ENCODE results near the gene GSTM5.
"Not testable (repeated sequence)": the region's sequence is repeated elsewhere in the genome, so short reads cannot be mapped to it uniquely, and the experiment has no call there.

The GSTM5 gene

GRCh38 chr1:109697066-109697465, 15.0 kb upstream of the GSTM5 start:
- Histone ChIP-seq H2AFZ (ENCODE audit: low read length) (no peak overlapping the region), H3K27me3 (ENCODE audit: insufficient read depth, low read length) (no peaks in the 10 kb centered on the region), H3K4me2 (ENCODE audit: low read length) (no peak overlapping the region), H4K20me1 (ENCODE audit: insufficient read depth, low read length) (no peaks in the 10 kb centered on the region), H3K9me2 (ENCODE audit: low read depth, low read length) (no peaks in the 10 kb centered on the region), H3K36me3 (ENCODE audit: insufficient read depth, low read length) (no peaks in the 10 kb centered on the region), H3K4me1 (ENCODE audit: insufficient read depth, low read length, severe bottlenecking) (no peaks in the 10 kb centered on the region), H3K9me3 (ENCODE audit: low read length) (no peaks in the 10 kb centered on the region), H3F3A (ENCODE audit: insufficient read depth, low read length) (no peaks in the 10 kb centered on the region), H3K4me3 (ENCODE audit: low read depth, low read length, poor library complexity, severe bottlenecking) (no peak overlapping the region), H3K27ac (ENCODE audit: low read depth, low read length, poor library complexity, severe bottlenecking) (no peak overlapping the region), H3K9ac (ENCODE audit: low read length) (no peak overlapping the region), H3K79me2 (ENCODE audit: insufficient read depth, low read length) (no peaks in the 10 kb centered on the region)
- TF ChIP-seq CTCF (IDR thresholded peaks at IDR 0.05; ENCODE audit: low read length) = no peak
- no peak for TF ChIP-seq EZH2 (IDR thresholded peaks at IDR 0.05; ENCODE audit: borderline replicate concordance, low read length)

GRCh38 chr1:109697861-109698260, 14.2 kb upstream of the GSTM5 start:
- H3K4me2 ChIP-seq (ENCODE audit: low read length); H3K9me3 ChIP-seq (ENCODE audit: low read length); H3K79me2 ChIP-seq (ENCODE audit: insufficient read depth, low read length); H3K4me3 ChIP-seq (ENCODE audit: low read depth, low read length, poor library complexity, severe bottlenecking); H3K36me3 ChIP-seq (ENCODE audit: insufficient read depth, low read length); H3F3A ChIP-seq (ENCODE audit: insufficient read depth, low read length); H3K27me3 ChIP-seq (ENCODE audit: insufficient read depth, low read length); H3K27ac ChIP-seq (ENCODE audit: low read depth, low read length, poor library complexity, severe bottlenecking); H2AFZ ChIP-seq (ENCODE audit: low read length); H4K20me1 ChIP-seq (ENCODE audit: insufficient read depth, low read length); H3K9me2 ChIP-seq (ENCODE audit: low read depth, low read length); H3K9ac ChIP-seq (ENCODE audit: low read length); H3K4me1 ChIP-seq (ENCODE audit: insufficient read depth, low read length, severe bottlenecking): not testable (repeated sequence)

DNA sequence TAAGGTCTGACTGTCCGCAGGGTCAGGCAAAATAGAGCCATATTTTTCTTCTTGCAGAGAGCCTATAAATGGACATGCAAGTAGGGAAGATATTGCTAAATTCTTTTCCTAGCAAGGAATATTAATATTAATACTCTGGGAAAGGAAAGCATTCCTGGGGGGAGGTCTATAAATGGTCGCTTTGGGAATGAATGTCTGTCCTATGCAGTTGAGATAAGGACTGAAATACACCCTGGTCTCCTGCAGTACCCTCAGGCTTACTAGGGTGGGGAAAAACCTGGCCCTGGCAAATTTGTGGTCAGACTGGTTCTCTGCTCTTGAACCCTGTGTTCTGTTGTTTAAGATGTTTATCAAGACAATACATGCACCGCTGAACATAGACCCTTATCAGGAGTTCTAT, 9.1 kb upstream of the GSTM5 start:
- not testable (repeated sequence) for H2AFZ ChIP-seq (ENCODE audit: low read length); H3K36me3 ChIP-seq (ENCODE audit: insufficient read depth, low read length); H3K4me1 ChIP-seq (ENCODE audit: insufficient read depth, low read length, severe bottlenecking); H3F3A ChIP-seq (ENCODE audit: insufficient read depth, low read length); H3K27ac ChIP-seq (ENCODE audit: low read depth, low read length, poor library complexity, severe bottlenecking); H3K9ac ChIP-seq (ENCODE audit: low read length); H3K4me3 ChIP-seq (ENCODE audit: low read depth, low read length, poor library complexity, severe bottlenecking); H3K79me2 ChIP-seq (ENCODE audit: insufficient read depth, low read length); H4K20me1 ChIP-seq (ENCODE audit: insufficient read depth, low read length); H3K9me2 ChIP-seq (ENCODE audit: low read depth, low read length); H3K27me3 ChIP-seq (ENCODE audit: insufficient read depth, low read length); H3K9me3 ChIP-seq (ENCODE audit: low read length); H3K4me2 ChIP-seq (ENCODE audit: low read length)

DNA sequence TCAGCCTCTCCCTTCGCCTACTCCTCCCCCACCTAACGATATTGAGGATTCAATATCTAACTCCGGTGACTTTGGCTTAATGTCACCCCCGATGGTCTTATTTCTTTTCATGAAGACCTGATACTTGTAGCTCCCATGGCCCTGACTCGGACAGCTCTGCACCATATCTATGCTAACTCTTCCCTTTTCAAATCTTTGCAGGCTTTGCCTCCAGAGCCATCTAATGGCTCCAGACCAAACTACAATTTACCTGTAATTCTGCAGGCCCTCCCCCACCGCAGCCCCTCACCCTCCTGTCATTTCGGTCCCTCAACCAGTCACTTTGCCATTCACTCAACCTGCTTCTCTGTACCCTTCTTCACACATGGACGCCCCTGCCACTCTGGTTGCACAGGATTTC, 7.9 kb upstream of the GSTM5 start:
- TF ChIP-seq EZH2 (IDR thresholded peaks at IDR 0.05; ENCODE audit: borderline replicate concordance, low read length) = no peak
- peak; percentile 28; the same call in 1 of the 2 replicates for TF ChIP-seq CTCF (IDR thresholded peaks at IDR 0.05; ENCODE audit: low read length)
- H3K4me2 ChIP-seq (ENCODE audit: low read length) = no peak overlapping the region
- H3K27me3 ChIP-seq (ENCODE audit: insufficient read depth, low read length) = 0 out of 2 replicates have a peak, but pooled peaks cover 5% of the 10 kb centered on the region
- no peak overlapping the region for H2AFZ ChIP-seq (ENCODE audit: low read length)
- no peaks in the 10 kb centered on the region for H3K9me2 ChIP-seq (ENCODE audit: low read depth, low read length)
- H3F3A ChIP-seq (ENCODE audit: insufficient read depth, low read length) = no peaks in the 10 kb centered on the region
- H3K36me3 ChIP-seq (ENCODE audit: insufficient read depth, low read length) = no peaks in the 10 kb centered on the region; the same call in 1 of the 2 replicates
- no peaks in the 10 kb centered on the region for H3K4me1 ChIP-seq (ENCODE audit: insufficient read depth, low read length, severe bottlenecking)
- H3K9me3 ChIP-seq (ENCODE audit: low read length) = no peaks in the 10 kb centered on the region
- no peaks in the 10 kb centered on the region for H4K20me1 ChIP-seq (ENCODE audit: insufficient read depth, low read length)
- H3K4me3 ChIP-seq (ENCODE audit: low read depth, low read length, poor library complexity, severe bottlenecking) = no peak overlapping the region
- no peak overlapping the region for H3K9ac ChIP-seq (ENCODE audit: low read length)
- no peaks in the 10 kb centered on the region for H3K79me2 ChIP-seq (ENCODE audit: insufficient read depth, low read length)
- no peak overlapping the region for H3K27ac ChIP-seq (ENCODE audit: low read depth, low read length, poor library complexity, severe bottlenecking)

Data from OCI-LY1 (cell line).